Fibroblast of the aortic adventitia (primary cell): ENCODE measurements around the gene EFTUD2. TPM values are rescaled to one million over a fixed set of nuclear protein-coding genes. Genes with fewer than 3 reads are reported as not detected.

Experiments
- DNase-seq: peaks from one replicate; pipeline ENCODE4 v3.0.0-alpha.2; 2010; ENCODE audit warnings: low read depth
- H3K4me3 ChIP-seq: 2 replicates; pipeline ENCODE4 v1.5.1; 2011; ENCODE audit warnings: low read depth, mild to moderate bottlenecking, control low read depth, low read length, moderate library complexity
- CTCF ChIP-seq: IDR thresholded peaks from 2 replicates; pipeline ENCODE4 v1.5.1; 2011; ENCODE audit warnings: mild to moderate bottlenecking, low read length, control low read depth, inconsistent platforms; ENCODE audit not compliant: insufficient read depth
- total RNA-seq: library from RNA; depleted of rRNA; stranded (reverse); fragments of >200 nt; gene quantifications from 2 replicates; pipeline ENCODE4 v1.2.3, GENCODE V29; 2012; ENCODE audit warnings: low replicate concordance

EFTUD2 gene
- total RNA-seq, 1 donor = 79.9 TPM

- H3K4me3 ChIP-seq = no peak overlapping the region
- TF ChIP-seq CTCF = no peak
- DNase-seq = no peak
Measured at GRCh38 chr17:44932096-44932786, 33.0 kb upstream of the EFTUD2 start.

- no peak overlapping the region for H3K4me3 ChIP-seq
- no peak for TF ChIP-seq CTCF
- DNase-seq = no peak
Measured at GRCh38 chr17:44931376-44931775, 32.1 kb upstream of the EFTUD2 start.

GRCh38 chr17:44930667-44931066, 31.4 kb upstream of the EFTUD2 start:
- no peak for DNase-seq
- no peak overlapping the region for H3K4me3 ChIP-seq
- no peak for TF ChIP-seq CTCF

GRCh38 chr17:44928950-44929720, 29.9 kb upstream of the EFTUD2 start:
- no peak for TF ChIP-seq CTCF
- no peak overlapping the region for H3K4me3 ChIP-seq
- DNase-seq = no peak

- no peak overlapping the region for H3K4me3 ChIP-seq
- TF ChIP-seq CTCF = no peak
- no peak for DNase-seq
Measured at GRCh38 chr17:44928136-44928535, 28.9 kb upstream of the EFTUD2 start.

GRCh38 chr17:44927696-44928095, 28.5 kb upstream of the EFTUD2 start:
- H3K4me3 ChIP-seq = no peak overlapping the region
- TF ChIP-seq CTCF = no peak
- no peak for DNase-seq
